ENCODE measurements around the gene RUBCN.
"Not testable (repeated sequence)": the region's sequence is repeated elsewhere in the genome, so short reads cannot be mapped to it uniquely, and the experiment has no call there.

The RUBCN gene

DNA sequence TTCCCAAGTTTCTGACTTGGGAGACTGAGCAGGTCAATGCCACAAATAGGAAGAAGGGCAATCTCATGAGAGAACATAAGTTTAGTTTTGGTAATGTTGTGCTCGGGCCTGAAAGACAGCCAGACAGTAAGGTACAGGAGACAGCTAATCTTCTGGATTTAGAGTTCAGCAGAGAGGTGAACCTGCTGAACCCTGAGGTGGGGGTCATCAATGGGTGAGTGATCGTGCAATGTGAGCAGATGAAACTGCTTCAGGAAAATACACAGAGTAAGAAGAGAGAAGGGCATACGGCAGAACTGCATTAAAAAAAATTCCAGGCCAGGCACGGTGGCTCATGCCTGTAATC, 23.3 kb downstream of the RUBCN start:
- no peaks in the 10 kb centered on the region for H3K9me3 Mint-ChIP-seq
- peak overlapping the region; percentile 93 for H3K27ac Mint-ChIP-seq
- H3K4me1 Mint-ChIP-seq: peaks cover 30% of the 10 kb centered on the region
- peak overlapping the region; percentile 8 for H3K4me3 Mint-ChIP-seq
- peaks cover 12% of the 10 kb centered on the region for H3K36me3 Mint-ChIP-seq
- H3K27me3 Mint-ChIP-seq: no peaks in the 10 kb centered on the region

DNA sequence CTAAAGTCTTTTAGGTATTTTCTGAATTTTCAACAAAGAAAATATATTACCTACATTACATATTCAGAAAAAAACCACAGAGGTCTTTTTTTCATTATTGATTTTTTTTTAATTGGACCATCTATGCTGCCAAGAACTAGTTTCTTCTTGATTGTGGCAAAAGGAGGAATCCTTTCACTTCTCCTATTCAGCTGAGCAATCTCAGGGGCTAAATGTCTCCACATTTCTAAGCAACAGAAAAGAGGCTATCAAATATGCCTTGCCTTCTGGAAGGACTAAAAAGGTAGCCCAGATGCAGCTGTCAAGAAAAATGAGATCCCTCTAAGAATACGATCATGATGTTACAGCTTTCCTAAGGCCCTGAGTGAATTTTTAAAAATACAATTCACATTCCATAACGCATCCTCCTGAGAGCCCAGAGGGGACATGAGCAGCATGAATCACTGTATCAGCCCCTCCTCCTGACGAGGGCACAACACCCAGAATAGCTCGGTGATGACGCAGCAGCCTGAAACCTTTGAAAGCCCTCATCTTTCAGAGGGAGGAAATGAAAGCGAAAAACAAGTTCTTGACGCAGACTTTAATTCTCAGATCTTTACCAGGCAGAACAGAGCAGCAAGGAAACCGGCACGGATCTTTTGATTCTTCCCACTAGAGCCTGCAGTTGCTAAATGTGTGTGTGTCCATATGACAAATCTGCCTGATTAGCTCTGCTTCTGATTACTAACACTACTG, 24.6 kb downstream of the RUBCN start:
- Mint-ChIP-seq H3K36me3 (peaks cover 9% of the 10 kb centered on the region), H3K27me3 (no peaks in the 10 kb centered on the region), H3K4me3 (peak overlapping the region; percentile 81), H3K4me1 (peaks cover 30% of the 10 kb centered on the region), H3K27ac (peak overlapping the region; percentile 98), H3K9me3 (no peaks in the 10 kb centered on the region)

GRCh38 chr3:197710965-197711364, 25.7 kb downstream of the RUBCN start:
- peaks cover 31% of the 10 kb centered on the region for H3K4me1 Mint-ChIP-seq
- H3K36me3 Mint-ChIP-seq, H3K9me3 Mint-ChIP-seq, H3K27me3 Mint-ChIP-seq, H3K4me3 Mint-ChIP-seq, H3K27ac Mint-ChIP-seq: not testable (repeated sequence)

GRCh38 chr3:197709135-197709534, 27.6 kb downstream of the RUBCN start:
- Mint-ChIP-seq H3K4me3 (no peak overlapping the region), H3K36me3 (peaks cover 7% of the 10 kb centered on the region), H3K27me3 (no peaks in the 10 kb centered on the region), H3K9me3 (no peaks in the 10 kb centered on the region), H3K27ac (no peak overlapping the region), H3K4me1 (peaks cover 27% of the 10 kb centered on the region)

DNA sequence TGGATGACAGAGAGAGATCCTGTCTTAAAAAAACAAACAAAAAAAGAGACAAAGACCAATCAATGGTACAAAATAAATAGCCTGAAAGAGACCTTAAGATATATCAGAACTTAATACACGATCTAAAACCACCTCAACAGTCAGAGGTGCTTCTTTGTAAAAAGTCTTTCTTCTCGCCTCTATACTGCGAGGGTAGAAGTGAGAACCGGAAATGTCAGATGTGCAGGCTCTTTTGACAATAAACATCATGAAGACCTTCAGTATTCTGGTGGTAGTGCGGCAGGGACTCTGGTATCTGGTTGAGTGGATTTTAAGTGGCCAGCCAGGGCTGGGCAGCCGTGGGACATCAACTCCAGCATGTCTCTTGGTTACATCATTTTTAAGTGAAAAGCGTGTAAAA, 30.0 kb downstream of the RUBCN start:
- Mint-ChIP-seq H3K27me3 (no peaks in the 10 kb centered on the region), H3K36me3 (peaks cover 11% of the 10 kb centered on the region), H3K27ac (no peak overlapping the region), H3K9me3 (no peaks in the 10 kb centered on the region), H3K4me1 (peaks cover 9% of the 10 kb centered on the region), H3K4me3 (no peak overlapping the region)

GRCh38 chr3:197701841-197702240, 34.9 kb downstream of the RUBCN start:
- Mint-ChIP-seq H3K4me3 (no peak overlapping the region), H3K27me3 (no peaks in the 10 kb centered on the region), H3K9me3 (no peaks in the 10 kb centered on the region), H3K36me3 (peaks cover 36% of the 10 kb centered on the region), H3K27ac (no peak overlapping the region), H3K4me1 (peaks cover 4% of the 10 kb centered on the region)

GRCh38 chr3:197700095-197700494, 36.6 kb downstream of the RUBCN start:
- H3K4me1 Mint-ChIP-seq: no peaks in the 10 kb centered on the region
- no peaks in the 10 kb centered on the region for H3K27me3 Mint-ChIP-seq
- H3K27ac Mint-ChIP-seq: no peak overlapping the region
- no peaks in the 10 kb centered on the region for H3K9me3 Mint-ChIP-seq
- H3K36me3 Mint-ChIP-seq: peaks cover 39% of the 10 kb centered on the region
- no peak overlapping the region for H3K4me3 Mint-ChIP-seq

DNA sequence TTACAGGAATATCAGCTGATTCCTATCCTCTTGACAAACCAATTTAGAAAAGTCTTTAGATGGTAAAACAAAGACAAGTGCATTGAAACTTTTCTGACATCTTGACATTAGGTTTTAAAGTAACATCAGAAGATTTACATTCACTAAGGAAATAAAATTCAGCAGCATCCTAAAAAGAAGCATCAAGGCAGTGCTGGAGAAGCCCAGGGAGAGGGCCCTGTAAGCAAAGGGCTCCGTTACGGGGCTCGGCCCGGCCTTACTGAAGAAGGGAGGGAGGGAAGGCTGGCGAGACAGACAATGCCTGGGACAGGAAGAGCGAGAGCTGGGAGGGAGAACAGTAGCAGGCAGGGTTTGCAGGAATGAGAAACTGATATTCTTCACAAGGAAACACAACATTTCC, 39.3 kb downstream of the RUBCN start:
- no peak overlapping the region for H3K27ac Mint-ChIP-seq
- H3K4me1 Mint-ChIP-seq: no peaks in the 10 kb centered on the region

DNA sequence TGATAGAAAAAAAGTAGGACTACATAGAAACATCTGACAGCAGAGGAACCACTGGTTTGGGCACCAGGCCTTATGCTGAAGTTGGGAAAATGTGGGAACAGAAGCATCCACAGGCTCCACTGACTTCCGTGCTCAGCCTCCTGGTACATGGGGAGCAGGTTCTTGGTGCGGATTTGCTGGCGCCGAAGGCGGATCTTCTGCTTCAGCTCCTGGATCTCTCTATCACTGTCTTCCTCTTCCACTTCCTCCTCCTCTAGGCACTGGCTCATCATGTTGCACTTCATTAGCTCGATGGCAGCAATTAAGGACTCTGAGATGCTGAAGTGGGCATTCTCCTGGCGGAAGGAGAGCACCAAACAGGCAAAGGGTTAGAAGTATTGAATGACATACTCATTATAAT, 42.5 kb downstream of the RUBCN start:
- H3K4me3 Mint-ChIP-seq: no peak overlapping the region
- no peaks in the 10 kb centered on the region for H3K4me1 Mint-ChIP-seq
- H3K27ac Mint-ChIP-seq: no peak overlapping the region
- no peaks in the 10 kb centered on the region for H3K9me3 Mint-ChIP-seq
- H3K36me3 Mint-ChIP-seq: peaks cover 28% of the 10 kb centered on the region
- no peaks in the 10 kb centered on the region for H3K27me3 Mint-ChIP-seq

More for the DNA sequence above, 39.3 kb downstream of the RUBCN start:
- Mint-ChIP-seq H3K4me3 (no peak overlapping the region), H3K27me3 (no peaks in the 10 kb centered on the region), H3K9me3 (no peaks in the 10 kb centered on the region), H3K36me3 (peaks cover 35% of the 10 kb centered on the region)

GRCh38 chr3:197692641-197693040, 44.1 kb downstream of the RUBCN start:
- Mint-ChIP-seq H3K4me3 (no peak overlapping the region), H3K9me3 (no peaks in the 10 kb centered on the region), H3K27ac (no peak overlapping the region), H3K27me3 (no peaks in the 10 kb centered on the region), H3K36me3 (peaks cover 24% of the 10 kb centered on the region), H3K4me1 (no peaks in the 10 kb centered on the region)

DNA sequence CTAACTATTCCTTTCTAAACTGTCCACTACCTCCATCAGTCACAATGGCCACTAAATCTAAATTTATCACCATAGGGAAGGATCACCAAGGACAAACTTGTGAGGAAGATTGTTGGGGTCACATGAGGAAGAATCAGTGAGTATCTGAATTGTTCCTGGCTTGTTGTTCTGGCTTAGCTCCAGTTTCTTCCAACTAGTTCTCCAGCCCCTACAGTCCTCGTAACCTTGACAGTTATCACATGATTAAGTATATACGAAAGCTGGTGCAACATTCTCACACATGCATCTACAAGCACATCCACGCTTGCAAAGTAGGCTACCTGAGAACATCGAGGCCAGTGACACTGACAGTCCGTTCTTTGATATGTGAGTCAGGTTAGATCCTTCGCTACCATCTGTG, 46.0 kb downstream of the RUBCN start:
- Mint-ChIP-seq H3K27me3 (no peaks in the 10 kb centered on the region), H3K9me3 (no peaks in the 10 kb centered on the region), H3K4me3 (no peak overlapping the region), H3K4me1 (no peaks in the 10 kb centered on the region), H3K27ac (peak overlapping the region; percentile 12), H3K36me3 (peaks cover 14% of the 10 kb centered on the region)

- H3K4me1 Mint-ChIP-seq: no peaks in the 10 kb centered on the region
- peaks cover 14% of the 10 kb centered on the region for H3K36me3 Mint-ChIP-seq
- no peak overlapping the region for H3K27ac Mint-ChIP-seq
- no peaks in the 10 kb centered on the region for H3K27me3 Mint-ChIP-seq
- no peak overlapping the region for H3K4me3 Mint-ChIP-seq
- H3K9me3 Mint-ChIP-seq: no peaks in the 10 kb centered on the region
Observed at GRCh38 chr3:197687570-197687969, 49.1 kb downstream of the RUBCN start.

- Mint-ChIP-seq H3K36me3 (peaks cover 14% of the 10 kb centered on the region), H3K4me1 (no peaks in the 10 kb centered on the region), H3K4me3 (no peak overlapping the region), H3K27ac (no peak overlapping the region), H3K27me3 (no peaks in the 10 kb centered on the region), H3K9me3 (no peaks in the 10 kb centered on the region)
Observed at GRCh38 chr3:197686899-197687298, 49.8 kb downstream of the RUBCN start.

DNA sequence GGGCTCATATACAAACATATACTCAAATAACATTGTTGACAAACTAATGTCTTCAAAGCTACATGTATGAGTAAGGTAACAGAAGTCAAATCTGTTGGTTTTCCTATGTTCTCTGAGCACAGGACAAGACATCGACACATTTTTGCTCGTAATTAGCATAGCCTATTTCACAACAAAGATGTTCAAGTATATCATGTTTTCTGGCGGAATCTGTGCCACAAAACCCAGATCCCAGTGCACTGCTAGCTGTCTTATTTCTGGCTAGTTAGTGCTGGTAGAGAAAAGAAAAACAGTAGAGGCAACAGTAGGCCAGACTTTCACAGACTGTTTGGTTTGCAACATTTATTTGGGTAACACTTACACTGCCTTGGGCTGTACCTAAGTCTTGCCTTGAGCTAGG, 51.2 kb downstream of the RUBCN start:
- H3K4me3 Mint-ChIP-seq: no peak overlapping the region
- H3K9me3 Mint-ChIP-seq: no peaks in the 10 kb centered on the region
- H3K36me3 Mint-ChIP-seq: peaks cover 14% of the 10 kb centered on the region
- H3K27ac Mint-ChIP-seq: no peak overlapping the region
- no peaks in the 10 kb centered on the region for H3K27me3 Mint-ChIP-seq
- no peaks in the 10 kb centered on the region for H3K4me1 Mint-ChIP-seq

DNA sequence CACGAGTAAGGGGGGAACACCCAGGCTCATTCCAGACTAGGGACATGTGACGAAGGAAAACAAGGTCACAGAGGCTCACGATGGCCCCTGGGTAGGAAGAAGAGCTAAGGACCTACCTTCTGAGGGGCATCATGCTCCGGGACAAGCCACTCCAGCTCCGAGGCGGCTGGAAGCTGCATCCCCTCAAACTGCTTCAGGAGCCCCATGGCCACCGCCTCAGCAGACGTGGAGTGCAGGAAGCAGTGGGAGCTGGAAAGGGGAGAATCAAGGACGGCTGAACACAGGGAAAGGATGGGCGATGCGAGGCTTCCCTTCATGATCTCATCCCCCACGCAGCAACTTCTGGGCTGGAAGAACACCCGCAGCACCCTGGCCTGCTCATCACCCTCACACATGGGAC, 53.5 kb downstream of the RUBCN start:
- peaks cover 8% of the 10 kb centered on the region for H3K36me3 Mint-ChIP-seq
- no peak overlapping the region for H3K27ac Mint-ChIP-seq
- H3K4me1 Mint-ChIP-seq: no peaks in the 10 kb centered on the region

GRCh38 chr3:197682713-197683112, 54.0 kb downstream of the RUBCN start:
- Mint-ChIP-seq H3K36me3 (peaks cover 8% of the 10 kb centered on the region), H3K4me3 (no peak overlapping the region), H3K9me3 (no peaks in the 10 kb centered on the region), H3K27ac (no peak overlapping the region), H3K4me1 (no peaks in the 10 kb centered on the region), H3K27me3 (no peaks in the 10 kb centered on the region)

More for the DNA sequence above, 53.5 kb downstream of the RUBCN start:
- H3K4me3 Mint-ChIP-seq: no peak overlapping the region
- no peaks in the 10 kb centered on the region for H3K9me3 Mint-ChIP-seq
- no peaks in the 10 kb centered on the region for H3K27me3 Mint-ChIP-seq

- H3K4me3 Mint-ChIP-seq: no peak overlapping the region
- H3K9me3 Mint-ChIP-seq: no peaks in the 10 kb centered on the region
- H3K27me3 Mint-ChIP-seq: no peaks in the 10 kb centered on the region
- no peaks in the 10 kb centered on the region for H3K4me1 Mint-ChIP-seq
- no peak overlapping the region for H3K27ac Mint-ChIP-seq
- peaks cover 8% of the 10 kb centered on the region for H3K36me3 Mint-ChIP-seq
Observed at GRCh38 chr3:197680955-197681521, 55.7 kb downstream of the RUBCN start.

All from activated naive CD4-positive, alpha-beta T cell treated with anti-CD3 and anti-CD28 coated beads, Interleukin-2, amount 50 U/mL, for 24 hours (primary cell).